Fibroblast of skin of left quadriceps (primary cell): Measurements from ENCODE around the gene CPSF2.
"Not testable (repeated sequence)": the region's sequence is repeated elsewhere in the genome, so short reads cannot be mapped to it uniquely, and the experiment has no call there.

Experiments used
- DNase-seq, 2 experiments: peaks; one replicate each; pipeline ENCODE4 v3.0.0-alpha.2; 2013; ENCODE audit warnings: low read depth in 2 of 2

CPSF2 gene

GRCh38 chr14:92154283-92154942 lies 32.6 kb downstream of the CPSF2 start:
- DNase-seq, result no peak

- peak; percentile 50 to 56 for DNase-seq
Observed at GRCh38 chr14:92160619-92161018, 38.9 kb downstream of the CPSF2 start.

GRCh38 chr14:92161521-92161920 lies 39.8 kb downstream of the CPSF2 start:
- DNase-seq, result no peak

GRCh38 chr14:92164958-92165357 lies 43.2 kb downstream of the CPSF2 start:
- peak in 1 of 2 experiments; percentile 8 for DNase-seq

GRCh38 chr14:92173668-92174067 lies 51.9 kb downstream of the CPSF2 start:
- DNase-seq, result no peak

GRCh38 chr14:92175811-92176210 lies 54.0 kb downstream of the CPSF2 start:
- no peak for DNase-seq

- no peak for DNase-seq
Observed at GRCh38 chr14:92176476-92176875, 54.7 kb downstream of the CPSF2 start.

GRCh38 chr14:92179178-92179577 lies 57.4 kb downstream of the CPSF2 start:
- DNase-seq, result not testable (repeated sequence)

- no peak for DNase-seq
Observed at GRCh38 chr14:92185559-92185958, 63.8 kb downstream of the CPSF2 start.

- not testable (repeated sequence) for DNase-seq
Observed at GRCh38 chr14:92187616-92188015, 65.8 kb downstream of the CPSF2 start.

GRCh38 chr14:92190768-92191167 lies 69.0 kb downstream of the CPSF2 start:
- DNase-seq, result no peak

- no peak for DNase-seq
Observed at GRCh38 chr14:92198804-92199203, 77.0 kb downstream of the CPSF2 start.

GRCh38 chr14:92199763-92200162 lies 78.0 kb downstream of the CPSF2 start:
- DNase-seq, result no peak

- no peak for DNase-seq
Observed at GRCh38 chr14:92203116-92203515, 81.3 kb downstream of the CPSF2 start.

- no peak for DNase-seq
Observed at GRCh38 chr14:92204792-92205191, 83.0 kb downstream of the CPSF2 start.

- DNase-seq, result no peak
Observed at GRCh38 chr14:92207012-92207927, 85.5 kb downstream of the CPSF2 start.

GRCh38 chr14:92207928-92208265 lies 86.1 kb downstream of the CPSF2 start:
- no peak for DNase-seq

GRCh38 chr14:92209141-92209540 lies 87.4 kb downstream of the CPSF2 start:
- DNase-seq, result no peak

- DNase-seq, result not testable (repeated sequence)
Observed at GRCh38 chr14:92213125-92213524, 91.4 kb downstream of the CPSF2 start.

- no peak for DNase-seq
Observed at GRCh38 chr14:92215579-92215978, 93.8 kb downstream of the CPSF2 start.

GRCh38 chr14:92217936-92218335 lies 96.2 kb downstream of the CPSF2 start:
- DNase-seq, result peak; percentile 38 to 48
